Gastroesophageal sphincter (tissue), 3 donors: ENCODE measurements around the gene CCT6A.

Source experiments
- CTCF ChIP-seq, 4 experiments: fragments of 200-600 bp in 2 of 4; fragments of 450-650 bp in 2 of 4; sonication (generic) in 1 of 4; IDR thresholded peaks; one replicate each; pipeline ENCODE4 v1.5.1; 2017 to 2019; ENCODE audit warnings: antibody characterized with exemption in 4 of 4, mild to moderate bottlenecking in 2 of 4, moderate library complexity in 2 of 4
- EP300 ChIP-seq: sonication (generic); formaldehyde crosslinking; IDR thresholded peaks from one replicate; pipeline ENCODE4 v1.6.1; 2017; ENCODE audit warnings: antibody characterized with exemption, mild to moderate bottlenecking
- POLR2A ChIP-seq, 2 donors: fragments of 450-650 bp; IDR thresholded peaks; one replicate each; pipeline ENCODE4 v1.6.1; 2017; ENCODE audit warnings: antibody characterized with exemption in 2 of 2, mild to moderate bottlenecking in 2 of 2, moderate library complexity in 1 of 2
- POLR2AphosphoS5 ChIP-seq: sonication (generic); formaldehyde crosslinking; IDR thresholded peaks from one replicate; pipeline ENCODE4 v1.6.1; 2017; ENCODE audit warnings: antibody characterized with exemption

DNA sequence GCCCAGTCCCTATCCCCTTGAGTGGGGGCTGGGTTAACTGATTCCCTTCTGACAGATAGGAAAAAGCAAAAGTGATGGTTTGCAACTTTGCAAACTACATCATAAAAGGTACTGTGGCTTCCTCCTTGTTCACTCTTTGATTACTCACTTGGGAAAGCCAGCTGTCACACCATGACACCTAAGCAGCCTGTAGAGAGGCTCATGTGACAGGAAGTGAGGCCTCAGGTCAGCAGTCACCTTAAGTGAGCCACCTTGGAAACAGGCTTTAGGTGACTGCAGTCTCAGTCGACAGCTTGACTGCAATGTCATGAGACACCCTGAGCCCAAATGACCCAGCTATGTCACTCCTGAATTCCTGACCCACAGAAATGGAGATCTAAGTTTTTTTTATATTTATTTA lies 59.0 kb downstream of the CCT6A start:
- TF ChIP-seq CTCF (IDR thresholded peaks at IDR 0.05) = no peak
- no peak for TF ChIP-seq POLR2A (IDR thresholded peaks at IDR 0.05)
- no peak for TF ChIP-seq EP300
- TF ChIP-seq POLR2AphosphoS5 = no peak
